ENCODE measurements around the gene PEAK1. TPM values are rescaled to one million over a fixed set of nuclear protein-coding genes. Genes with fewer than 3 reads are reported as not detected.
"Not testable (repeated sequence)": the region's sequence is repeated elsewhere in the genome, so short reads cannot be mapped to it uniquely, and the experiment has no call there.

PEAK1 gene
- total RNA-seq, 2 experiments from 2014 or later, result 6.0 to 10.8 TPM

- Histone ChIP-seq H3K27ac (ENCODE audit: low read depth, low read length, poor library complexity, severe bottlenecking) (no peak overlapping the region), H3K4me3 (ENCODE audit: low read depth, low read length, poor library complexity, severe bottlenecking) (no peak overlapping the region), H3K9me2 (ENCODE audit: insufficient read depth, low read length) (no peaks in the 10 kb centered on the region), H3K9me3 (ENCODE audit: low read length) (no peaks in the 10 kb centered on the region), H3K36me3 (ENCODE audit: insufficient read depth, low read length) (no peaks in the 10 kb centered on the region), H3K4me1 (ENCODE audit: insufficient read depth, low read length, poor library complexity, severe bottlenecking) (peaks cover 10% of the 10 kb centered on the region), H4K20me1 (ENCODE audit: insufficient read depth, low read length) (no peaks in the 10 kb centered on the region), H2AFZ (ENCODE audit: low read length) (no peak overlapping the region), H3K79me2 (ENCODE audit: insufficient read depth, low read depth, low read length) (no peaks in the 10 kb centered on the region), H3K4me2 (ENCODE audit: low read length) (no peak overlapping the region)
- intact Hi-C loops (cut with micrococcal nuclease; ENCODE audit: unreplicated experiment), result no loop called here
- CTCF ChIA-PET (ENCODE audit: unreplicated experiment), result no interaction called here
- TF ChIP-seq EZH2phosphoT487 (IDR thresholded peaks at IDR 0.05; ENCODE audit: borderline replicate concordance, low read depth, low read length), result no peak
- TF ChIP-seq CTCF (conservative IDR thresholded peaks at IDR 0.05; ENCODE audit: low read length), result no peak
- POLR2A ChIA-PET, result interaction anchor here (0.5 kb wide), 1 partner anchor 327 kb away, joined by 9 read pairs; no protein-coding TSS in a partner anchor
- no TSS peak for BruUV-seq (replicated peaks)
- DNase-seq (ENCODE audit: low spot score), result no peak
Observed at GRCh38 chr15:77276943-77277342, 143.0 kb downstream of the PEAK1 start.

GRCh38 chr15:77276096-77276495, 143.8 kb downstream of the PEAK1 start:
- Histone ChIP-seq H3K4me1 (ENCODE audit: insufficient read depth, low read length, poor library complexity, severe bottlenecking) (peaks cover 10% of the 10 kb centered on the region), H3K36me3 (ENCODE audit: insufficient read depth, low read length) (no peaks in the 10 kb centered on the region), H4K20me1 (ENCODE audit: insufficient read depth, low read length) (no peaks in the 10 kb centered on the region), H3K9me2 (ENCODE audit: insufficient read depth, low read length) (no peaks in the 10 kb centered on the region), H2AFZ (ENCODE audit: low read length) (no peak overlapping the region), H3K9me3 (ENCODE audit: low read length) (no peaks in the 10 kb centered on the region), H3K27ac (ENCODE audit: low read depth, low read length, poor library complexity, severe bottlenecking) (no peak overlapping the region), H3K4me2 (ENCODE audit: low read length) (no peak overlapping the region), H3K4me3 (ENCODE audit: low read depth, low read length, poor library complexity, severe bottlenecking) (no peak overlapping the region), H3K79me2 (ENCODE audit: insufficient read depth, low read depth, low read length) (no peaks in the 10 kb centered on the region)
- intact Hi-C loops (cut with micrococcal nuclease; ENCODE audit: unreplicated experiment), result no loop called here
- DNase-seq (ENCODE audit: low spot score), result no peak
- BruUV-seq (replicated peaks), result no TSS peak
- POLR2A ChIA-PET, result no interaction called here
- TF ChIP-seq CTCF (conservative IDR thresholded peaks at IDR 0.05; ENCODE audit: low read length), result no peak
- TF ChIP-seq EZH2phosphoT487 (IDR thresholded peaks at IDR 0.05; ENCODE audit: borderline replicate concordance, low read depth, low read length), result no peak
- CTCF ChIA-PET (ENCODE audit: unreplicated experiment), result no interaction called here

GRCh38 chr15:77273136-77273535, 146.8 kb downstream of the PEAK1 start:
- intact Hi-C loops (cut with micrococcal nuclease; ENCODE audit: unreplicated experiment); H2AFZ ChIP-seq (ENCODE audit: low read length); H3K4me1 ChIP-seq (ENCODE audit: insufficient read depth, low read length, poor library complexity, severe bottlenecking); DNase-seq (ENCODE audit: low spot score); H4K20me1 ChIP-seq (ENCODE audit: insufficient read depth, low read length); H3K79me2 ChIP-seq (ENCODE audit: insufficient read depth, low read depth, low read length); POLR2A ChIA-PET; H3K36me3 ChIP-seq (ENCODE audit: insufficient read depth, low read length); CTCF ChIA-PET (ENCODE audit: unreplicated experiment); BruUV-seq (replicated peaks); H3K9me2 ChIP-seq (ENCODE audit: insufficient read depth, low read length); H3K9me3 ChIP-seq (ENCODE audit: low read length); H3K4me2 ChIP-seq (ENCODE audit: low read length); H3K4me3 ChIP-seq (ENCODE audit: low read depth, low read length, poor library complexity, severe bottlenecking); H3K27ac ChIP-seq (ENCODE audit: low read depth, low read length, poor library complexity, severe bottlenecking): not testable (repeated sequence)

Measured in OCI-LY7 (cell line).